GM23248 (cell line): ENCODE results near the gene FAM9A. TPM values are rescaled to one million over a fixed set of nuclear protein-coding genes. Genes with fewer than 3 reads are reported as not detected.

Source experiments
- DNase-seq: peaks from one replicate; pipeline ENCODE4 v3.0.0-alpha.2; 2015
- H2AFZ ChIP-seq: fragments of 200-600 bp; sonication (generic); 2 replicates; pipeline ENCODE4 v1.6.1; 2016; ENCODE audit warnings: antibody characterized with exemption
- H3F3A ChIP-seq: fragments of 200-600 bp; sonication (generic); 2 replicates; pipeline ENCODE4 v1.6.1; 2016; ENCODE audit warnings: mild to moderate bottlenecking, antibody characterized with exemption, mixed run types; ENCODE audit not compliant: insufficient read depth
- H3K27ac ChIP-seq: fragments of 200-600 bp; sonication (generic); 2 replicates; pipeline ENCODE4 v1.5.1; 2016; ENCODE audit warnings: mild to moderate bottlenecking
- H3K27me3 ChIP-seq: fragments of 200-600 bp; sonication (generic); replicated peaks from 2 replicates; pipeline ENCODE4 v1.6.1; 2016; ENCODE audit warnings: mild to moderate bottlenecking; ENCODE audit not compliant: insufficient read depth
- H3K36me3 ChIP-seq: fragments of 200-600 bp; sonication (generic); 2 replicates; pipeline ENCODE4 v1.6.1; 2016; ENCODE audit warnings: low read depth, mild to moderate bottlenecking
- H3K4me1 ChIP-seq: fragments of 200-600 bp; sonication (generic); 2 replicates; pipeline ENCODE4 v1.6.1; 2016; ENCODE audit warnings: mild to moderate bottlenecking; ENCODE audit not compliant: insufficient read depth
- H3K4me2 ChIP-seq: fragments of 200-600 bp; sonication (generic); one replicate; pipeline ENCODE4 v1.6.1; 2016; ENCODE audit warnings: mild to moderate bottlenecking; ENCODE audit not compliant: unreplicated experiment
- H3K4me3 ChIP-seq: fragments of 200-600 bp; sonication (generic); 2 replicates; pipeline ENCODE4 v1.5.1; 2016; ENCODE audit warnings: mild to moderate bottlenecking
- H3K79me2 ChIP-seq: fragments of 200-600 bp; sonication (generic); 2 replicates; pipeline ENCODE4 v1.6.1; 2016; ENCODE audit warnings: mild to moderate bottlenecking; ENCODE audit not compliant: insufficient read depth
- H3K9ac ChIP-seq: fragments of 200-600 bp; sonication (generic); 2 replicates; pipeline ENCODE4 v1.6.1; 2016; ENCODE audit warnings: mild to moderate bottlenecking
- H3K9me2 ChIP-seq: fragments of 200-600 bp; sonication (generic); 2 replicates; pipeline ENCODE4 v1.6.1; 2016; ENCODE audit warnings: mixed run types, mild to moderate bottlenecking, moderate library complexity; ENCODE audit not compliant: insufficient read depth
- H3K9me3 ChIP-seq: fragments of 200-600 bp; sonication (generic); one replicate; pipeline ENCODE4 v1.6.1; 2017; ENCODE audit warnings: low read depth
- H4K20me1 ChIP-seq: fragments of 200-600 bp; sonication (generic); 2 replicates; pipeline ENCODE4 v1.6.0; 2016; ENCODE audit not compliant: insufficient read depth
- EZH2 ChIP-seq: fragments of 200-600 bp; sonication (generic); IDR thresholded peaks from 2 replicates; pipeline ENCODE4 v1.6.1; 2018; ENCODE audit warnings: antibody characterized with exemption, mild to moderate bottlenecking; ENCODE audit not compliant: insufficient read depth, poor library complexity, severe bottlenecking
- EZH2phosphoT487 ChIP-seq: fragments of 200-600 bp; sonication (generic); IDR thresholded peaks from 2 replicates; pipeline ENCODE4 v1.6.1; 2018; ENCODE audit warnings: antibody characterized with exemption, moderate library complexity, mild to moderate bottlenecking, low read depth; ENCODE audit not compliant: insufficient read depth
- WGBS, 2 experiments: methylation state at CpG; one replicate each; pipeline ENCODE4 v1.1.6; 2015 to 2017; ENCODE audit warnings: low lambda C conversion rate in 2 of 2, low coverage in 1 of 2; ENCODE audit errors: missing lambda C conversion rate in 2 of 2; 5-methylcytosine and 5-hydroxymethylcytosine counted together
- in situ Hi-C: fragments of 300-500 bp; cut with MboI; formaldehyde crosslinking; loops from 2 replicates; pipeline ENCODE4 v1.15.0; 2020
- polyA plus RNA-seq: library from polyadenylated mRNA; unstranded; fragments of >200 nt; fragmentation: Nextera tagmentation; extraction: Ambion mirVana; gene quantifications from 2 replicates; pipeline ENCODE4 v1.2.1, GENCODE V29; 2016
- total RNA-seq: library from RNA; depleted of rRNA; stranded (reverse); fragments of >200 nt; shearing (Covaris generic); gene quantifications from 2 replicates; pipeline ENCODE4 v1.2.3, GENCODE V29; 2014; rRNA removed

The FAM9A gene
- not detected in 2 replicates for total RNA-seq
- polyA plus RNA-seq: not detected in 2 replicates

- no peak for DNase-seq
- Histone ChIP-seq H2AFZ (no peak within 1 kb of the TSS), H3K36me3 (no peaks in the 10 kb centered on the region), H3K9me3 (no peaks in the 10 kb centered on the region), H3K4me1 (no peaks in the 10 kb centered on the region), H3K9me2 (no peaks in the 10 kb centered on the region), H4K20me1 (no peaks in the 10 kb centered on the region), H3F3A (no peaks in the 10 kb centered on the region), H3K27me3 (no peaks in the 10 kb centered on the region), H3K4me3 (no peak within 1 kb of the TSS), H3K79me2 (no peaks in the 10 kb centered on the region), H3K27ac (no peak within 1 kb of the TSS), H3K9ac (no peak within 1 kb of the TSS), H3K4me2 (no peak within 1 kb of the TSS)
- TF ChIP-seq EZH2phosphoT487 (no peak), EZH2 (no peak)
- in situ Hi-C loops: loop anchor here (25.0 kb wide), 1 partner anchor 911 kb away; no protein-coding TSS in a partner anchor
- WGBS, 2 experiments: 90% methylated on average over 13 to 29 of the region's 32 CpGs
Observed at GRCh38 chrX:8801041-8801599, at the start of gene FAM9A. FAM9A (minus strand) TSS chrX:8801383; CDS start chrX:8800171, 1,212 bp downstream.

- H2AFZ ChIP-seq: no peak overlapping the region
- WGBS, 2 experiments: 95 to 100% methylated on average over 6 of the region's 6 CpGs
- no peak for DNase-seq
Observed at GRCh38 chrX:8850478-8850877, 49.3 kb upstream of the FAM9A start.

GRCh38 chrX:8849945-8850344 lies 48.8 kb upstream of the FAM9A start:
- no peak overlapping the region for H3K27ac ChIP-seq
- DNase-seq: no peak
- H3K36me3 ChIP-seq: no peaks in the 10 kb centered on the region
- H3K4me1 ChIP-seq: peaks cover 28% of the 10 kb centered on the region
- no peaks in the 10 kb centered on the region for H3K79me2 ChIP-seq
- WGBS, 2 experiments: 68 to 69% methylated on average over 2 of the region's 2 CpGs
- H3K9ac ChIP-seq: no peak overlapping the region
- in situ Hi-C loops: no loop called here
- H2AFZ ChIP-seq: no peak overlapping the region
- no peaks in the 10 kb centered on the region for H3K9me2 ChIP-seq
- no peak overlapping the region for H3K4me3 ChIP-seq
- no peaks in the 10 kb centered on the region for H3K27me3 ChIP-seq
- TF ChIP-seq EZH2phosphoT487: no peak
- no peak for TF ChIP-seq EZH2
- H3K9me3 ChIP-seq: no peaks in the 10 kb centered on the region
- H4K20me1 ChIP-seq: no peaks in the 10 kb centered on the region
- no peak overlapping the region for H3K4me2 ChIP-seq
- H3F3A ChIP-seq: no peaks in the 10 kb centered on the region; the same call in 1 of the 2 replicates

More at GRCh38 chrX:8850478-8850877, 49.3 kb upstream of the FAM9A start:
- TF ChIP-seq EZH2: no peak
- no peak for TF ChIP-seq EZH2phosphoT487
- in situ Hi-C loops: no loop called here
- Histone ChIP-seq H3K27ac (no peak overlapping the region), H3K36me3 (no peaks in the 10 kb centered on the region), H3K27me3 (no peaks in the 10 kb centered on the region), H4K20me1 (no peaks in the 10 kb centered on the region), H3K9ac (no peak overlapping the region), H3F3A (no peaks in the 10 kb centered on the region; the same call in 1 of the 2 replicates), H3K9me2 (no peaks in the 10 kb centered on the region), H3K4me2 (no peak overlapping the region), H3K9me3 (no peaks in the 10 kb centered on the region), H3K4me3 (no peak overlapping the region), H3K79me2 (no peaks in the 10 kb centered on the region), H3K4me1 (peaks cover 28% of the 10 kb centered on the region)

GRCh38 chrX:8849458-8849857 lies 48.3 kb upstream of the FAM9A start:
- no peak overlapping the region for H2AFZ ChIP-seq
- no peak for DNase-seq
- peaks cover 28% of the 10 kb centered on the region for H3K4me1 ChIP-seq
- no peaks in the 10 kb centered on the region for H3K9me2 ChIP-seq
- H3K9me3 ChIP-seq: no peaks in the 10 kb centered on the region
- no peaks in the 10 kb centered on the region for H3K79me2 ChIP-seq
- H4K20me1 ChIP-seq: no peaks in the 10 kb centered on the region
- 62 to 75% methylated on average over 2 of the region's 2 CpGs for WGBS, 2 experiments
- no peak for TF ChIP-seq EZH2
- no peak for TF ChIP-seq EZH2phosphoT487
- no peak overlapping the region for H3K4me3 ChIP-seq
- H3K27me3 ChIP-seq: no peaks in the 10 kb centered on the region
- no peak overlapping the region for H3K9ac ChIP-seq
- H3K4me2 ChIP-seq: peak overlapping the region; percentile 53
- in situ Hi-C loops: no loop called here
- H3K27ac ChIP-seq: no peak overlapping the region
- H3K36me3 ChIP-seq: no peaks in the 10 kb centered on the region
- no peaks in the 10 kb centered on the region; the same call in 1 of the 2 replicates for H3F3A ChIP-seq

- no peaks in the 10 kb centered on the region for H4K20me1 ChIP-seq
- H3K79me2 ChIP-seq: no peaks in the 10 kb centered on the region
- WGBS, 2 experiments: 16 to 27% methylated on average over 3 of the region's 3 CpGs
- H3K9ac ChIP-seq: no peak overlapping the region
- no peak for TF ChIP-seq EZH2phosphoT487
- no peak for TF ChIP-seq EZH2
- no peak overlapping the region for H3K27ac ChIP-seq
- peaks cover 28% of the 10 kb centered on the region for H3K4me1 ChIP-seq
- H3F3A ChIP-seq: no peaks in the 10 kb centered on the region; the same call in 1 of the 2 replicates
- in situ Hi-C loops: no loop called here
- no peaks in the 10 kb centered on the region for H3K27me3 ChIP-seq
- H3K4me2 ChIP-seq: peak overlapping the region; percentile 53
- DNase-seq: peak; percentile 39
- H2AFZ ChIP-seq: no peak overlapping the region
- no peak overlapping the region for H3K4me3 ChIP-seq
- H3K36me3 ChIP-seq: no peaks in the 10 kb centered on the region
- no peaks in the 10 kb centered on the region for H3K9me3 ChIP-seq
- no peaks in the 10 kb centered on the region for H3K9me2 ChIP-seq
Observed at GRCh38 chrX:8848911-8849310, 47.7 kb upstream of the FAM9A start.
